Measurements from ENCODE around the gene SLX4IP.

Gene SLX4IP

DNA sequence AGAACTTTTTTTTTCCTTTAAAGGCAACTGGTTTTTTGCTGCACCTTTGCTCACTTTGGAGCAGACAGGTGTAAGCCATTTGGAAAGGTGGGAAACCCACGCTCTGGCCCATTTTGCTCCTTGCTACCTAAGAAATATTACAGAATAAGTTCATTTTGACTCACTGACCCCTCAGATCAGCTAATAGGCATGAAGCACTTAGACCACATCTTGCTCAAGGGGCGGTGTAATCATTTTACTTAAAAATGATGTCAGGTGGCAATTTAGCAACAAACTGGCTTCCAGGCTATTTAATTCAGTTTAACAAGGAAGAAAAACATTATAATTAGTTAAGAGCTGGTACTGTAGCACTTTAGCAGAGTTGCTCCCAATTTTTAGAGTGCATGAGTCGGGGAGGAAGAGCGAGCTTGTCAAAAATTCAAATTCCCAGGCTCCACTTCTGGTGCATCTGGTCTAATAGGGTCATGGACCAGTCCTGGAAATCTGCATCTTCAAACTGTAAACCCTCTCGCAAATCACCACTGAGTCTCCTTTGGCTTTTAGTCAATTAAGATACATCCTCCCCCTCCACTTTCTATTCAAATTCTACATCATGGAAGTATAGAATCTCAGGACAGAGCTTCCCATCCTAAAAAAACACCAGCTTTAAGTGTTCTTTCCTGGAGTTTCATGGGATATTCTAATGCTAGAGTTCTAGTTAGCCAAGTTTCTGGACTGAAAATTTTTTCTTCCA, 200.5 kb downstream of the SLX4IP start:
- no peak for DNase-seq (ENCODE audit: low spot score)

DNA sequence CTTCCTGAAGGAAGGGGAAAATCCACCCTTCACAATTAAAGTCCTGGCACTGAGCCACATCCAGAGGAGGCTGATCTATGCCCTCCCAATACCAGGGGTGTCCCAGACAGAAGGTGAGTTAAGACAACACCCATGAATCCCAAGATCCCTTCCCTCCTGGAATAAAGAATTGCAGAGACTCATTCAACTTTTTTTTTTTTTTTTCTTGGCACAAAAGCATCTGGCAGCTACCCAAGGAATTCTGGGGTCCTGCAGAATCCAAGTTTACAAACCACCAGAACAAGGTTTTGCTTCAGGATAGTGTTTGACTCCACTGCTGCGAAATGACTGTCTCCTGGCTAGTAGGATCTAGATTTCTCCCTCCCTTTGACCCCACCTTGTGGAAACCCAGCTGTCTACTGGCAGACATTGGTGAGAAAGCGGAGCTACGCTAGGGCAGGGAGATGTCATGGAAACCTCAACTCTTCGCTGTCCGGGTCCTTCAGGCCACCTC, 201.3 kb downstream of the SLX4IP start:
- DNase-seq (ENCODE audit: low spot score) = no peak

DNA sequence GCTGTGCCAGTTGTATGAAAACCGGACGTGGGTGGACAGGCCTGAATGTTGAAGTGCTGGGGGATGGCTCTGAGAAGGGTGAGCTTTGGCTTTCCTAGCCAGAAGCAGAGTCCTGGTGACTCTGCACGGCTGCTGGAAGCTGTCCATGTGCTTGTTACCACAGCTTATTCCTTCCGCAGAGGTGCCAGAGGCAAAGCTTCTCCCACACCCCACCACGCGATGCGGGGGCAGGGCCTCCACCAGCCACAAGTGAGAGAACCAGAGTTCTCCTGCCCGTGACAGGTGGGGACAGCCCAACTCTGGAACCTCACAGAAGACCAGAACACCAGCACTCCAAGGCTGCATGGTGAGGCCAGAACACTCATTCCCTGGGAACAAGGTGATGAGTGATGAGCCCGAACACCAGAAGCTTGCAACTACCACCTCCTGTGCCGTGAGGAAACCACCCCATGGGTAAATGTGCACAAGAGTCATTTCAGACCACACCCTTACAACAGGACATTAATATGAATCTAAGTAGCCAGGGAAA, 202.0 kb downstream of the SLX4IP start:
- DNase-seq (ENCODE audit: low spot score) = no peak

DNA sequence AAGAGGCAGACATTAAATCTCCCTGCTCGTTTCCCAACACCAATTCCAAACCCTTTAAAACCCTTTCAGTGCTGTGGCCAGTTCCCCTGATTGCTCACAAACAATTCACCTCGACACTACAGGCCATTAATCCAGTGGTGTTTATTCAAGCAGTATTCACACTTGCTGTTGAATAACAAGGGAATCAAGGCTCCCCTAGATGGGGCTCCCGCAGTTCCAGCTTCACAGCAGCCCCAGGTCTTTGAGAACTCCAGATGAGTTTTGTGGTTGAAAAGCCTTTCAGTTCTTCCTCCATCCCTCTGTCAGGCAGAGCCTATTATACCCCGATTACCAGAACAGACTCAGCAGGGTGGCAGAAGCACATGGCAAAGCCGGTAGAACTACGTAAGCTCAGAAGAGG, 202.5 kb downstream of the SLX4IP start:
- no peak for DNase-seq (ENCODE audit: low spot score)

DNA sequence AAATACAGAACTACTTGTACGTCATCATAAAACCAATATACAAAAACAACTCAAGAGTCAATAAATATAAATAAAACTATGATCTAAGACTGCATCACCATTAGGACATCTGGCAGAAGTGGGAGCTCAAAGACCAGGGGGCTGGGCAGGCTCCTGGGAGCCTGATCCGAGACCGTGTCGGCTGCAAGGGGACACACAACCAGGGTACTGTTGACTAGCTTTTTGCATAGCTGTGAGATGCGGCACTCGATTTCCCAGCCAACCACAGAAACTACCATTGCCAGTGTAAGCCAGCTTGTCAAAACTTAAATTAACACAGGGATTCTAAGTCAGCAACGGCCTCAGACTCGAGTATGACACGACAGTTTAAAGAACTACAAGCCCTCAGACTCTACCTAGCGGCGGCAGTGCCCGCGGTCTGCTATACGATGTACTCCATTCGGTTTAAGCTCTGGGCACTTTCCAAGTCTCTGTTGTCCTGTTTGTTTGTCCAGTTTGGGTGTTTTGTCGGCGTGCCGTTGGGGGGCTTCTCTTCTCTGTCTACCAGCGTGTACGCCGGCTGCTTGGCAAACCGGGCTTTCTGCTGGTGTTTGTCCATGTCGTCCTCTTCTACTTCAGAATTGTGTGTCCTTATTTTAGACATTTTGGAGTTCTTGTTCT, 204.1 kb downstream of the SLX4IP start:
- DNase-seq (ENCODE audit: low spot score) = no peak

DNA sequence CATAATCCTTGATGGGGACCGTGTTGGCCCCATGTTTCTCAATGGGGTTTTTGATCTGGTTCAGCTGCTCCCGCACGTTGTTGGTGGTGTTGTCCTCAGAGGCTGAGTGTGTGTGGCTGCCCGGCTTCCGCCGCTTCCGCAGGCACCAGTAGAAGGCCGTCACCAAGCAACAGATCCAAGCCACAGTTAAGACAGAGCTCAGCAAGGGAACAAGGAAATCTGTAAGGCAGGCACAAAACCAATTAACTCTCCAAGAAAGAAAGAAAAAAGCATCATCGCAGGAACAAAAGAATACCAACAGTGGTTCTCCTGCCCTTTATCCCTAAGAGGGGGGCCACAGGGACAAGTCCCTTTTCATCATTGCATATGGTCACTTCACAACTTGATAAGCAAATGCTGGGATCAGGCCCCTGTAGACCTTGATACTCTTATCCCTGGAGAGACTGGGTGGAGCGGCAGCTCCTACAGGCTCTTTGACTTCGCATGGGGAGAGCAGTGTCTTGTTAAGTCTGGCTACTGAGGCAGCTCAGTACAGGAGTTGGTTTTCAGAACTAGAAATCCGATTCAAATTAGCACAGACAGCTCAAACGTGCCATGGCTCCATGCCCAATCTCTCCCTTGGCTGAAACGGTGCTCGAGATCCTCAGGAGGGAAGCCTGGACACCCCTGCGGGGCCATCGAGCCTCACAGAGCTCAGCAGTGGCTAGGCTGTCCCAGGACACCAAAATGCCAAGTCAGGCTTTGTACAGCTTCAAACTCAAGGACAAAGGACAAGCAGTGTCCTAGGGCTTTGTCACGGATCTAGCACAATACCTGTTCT, 204.8 kb downstream of the SLX4IP start:
- no peak for DNase-seq (ENCODE audit: low spot score)

DNA sequence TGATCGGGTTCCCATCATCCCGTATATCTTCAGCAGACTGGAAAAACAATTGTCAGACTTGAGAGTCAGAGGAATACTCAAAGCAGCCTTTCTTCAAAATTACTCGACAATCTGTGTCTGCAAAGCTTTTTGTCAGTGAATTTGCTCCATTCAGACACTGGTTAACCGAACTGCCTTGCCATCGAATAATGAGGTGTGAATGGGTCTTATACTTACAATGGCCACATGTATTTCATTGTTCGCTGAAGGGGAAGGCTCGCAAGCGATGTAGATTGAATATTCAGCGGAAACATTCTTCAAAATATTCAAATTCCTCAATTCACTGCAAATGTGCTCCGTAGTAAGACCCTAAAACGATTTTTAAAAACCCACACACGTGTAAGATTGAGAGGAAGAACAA, 205.8 kb downstream of the SLX4IP start:
- no peak for DNase-seq (ENCODE audit: low spot score)

DNA sequence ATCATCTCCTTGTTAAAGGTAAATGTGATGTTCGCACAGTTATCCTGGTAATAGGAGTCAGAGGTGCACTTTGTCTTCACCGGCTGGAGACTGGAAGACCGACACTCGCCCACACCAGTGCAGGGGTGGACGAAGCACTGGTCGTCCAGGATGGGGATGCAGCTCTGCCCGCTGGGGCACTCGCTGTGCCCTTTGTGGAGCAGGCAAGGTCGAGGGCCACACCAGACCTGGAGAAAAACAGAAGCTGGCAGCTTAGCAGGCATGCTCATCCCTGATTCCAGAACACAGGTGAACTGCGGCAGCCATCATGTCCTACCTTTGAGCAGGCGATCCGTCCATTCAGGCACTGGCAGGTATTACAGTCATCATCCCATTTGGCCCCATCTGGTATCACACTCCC, 206.4 kb downstream of the SLX4IP start:
- no peak for DNase-seq (ENCODE audit: low spot score)

DNA sequence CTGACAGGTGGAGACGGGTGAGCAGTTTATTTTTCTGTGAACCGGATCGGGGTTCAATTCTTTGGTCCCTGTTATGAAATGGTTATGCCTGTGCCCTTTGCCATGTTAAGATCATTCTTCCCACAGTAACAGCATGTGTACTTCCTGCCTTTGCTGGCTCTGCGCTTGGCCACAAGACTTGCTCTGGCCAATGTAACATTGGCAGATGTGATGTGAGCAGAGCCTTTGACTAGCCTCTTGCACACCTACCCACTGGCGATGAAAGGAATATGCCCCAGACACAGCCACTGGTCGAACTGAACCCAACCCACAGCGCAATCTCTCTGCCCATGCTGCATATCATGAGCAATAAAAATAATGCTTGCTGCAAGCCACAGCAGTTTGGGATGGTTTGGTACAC, 206.8 kb downstream of the SLX4IP start:
- no peak for DNase-seq (ENCODE audit: low spot score)

DNA sequence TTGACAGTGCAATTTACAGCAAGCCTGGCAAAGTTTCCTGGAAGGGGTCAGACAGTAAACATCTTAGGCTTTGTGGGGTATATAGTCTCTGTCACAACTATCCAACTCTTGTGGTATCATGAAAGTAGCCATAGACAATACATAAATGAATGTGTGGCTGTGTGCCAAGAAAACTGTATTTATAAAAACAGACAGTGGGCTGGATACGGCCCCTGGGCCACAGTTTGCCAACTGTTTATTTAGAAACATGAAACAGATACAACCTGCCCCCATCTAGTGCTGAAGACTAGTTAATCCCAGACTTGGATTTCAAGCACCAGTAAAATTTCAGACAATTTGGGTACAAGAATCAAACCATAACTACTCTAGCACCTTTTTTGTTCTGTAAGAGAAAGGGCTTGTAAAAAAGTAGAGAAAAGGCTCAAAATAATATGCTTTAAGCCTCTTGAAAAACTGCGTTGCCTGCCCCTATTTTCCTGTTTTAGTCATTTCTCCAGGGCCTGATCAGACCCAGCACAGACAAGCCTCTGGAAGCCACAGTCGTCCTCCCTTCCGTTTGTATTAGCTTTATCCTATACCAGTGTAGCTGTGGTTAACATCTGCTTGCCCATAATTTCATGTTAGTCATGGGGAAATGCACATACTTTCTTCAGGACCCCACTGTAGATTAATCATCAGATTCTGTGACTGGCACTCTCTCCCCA, 207.9 kb downstream of the SLX4IP start:
- no peak for DNase-seq (ENCODE audit: low spot score)

DNA sequence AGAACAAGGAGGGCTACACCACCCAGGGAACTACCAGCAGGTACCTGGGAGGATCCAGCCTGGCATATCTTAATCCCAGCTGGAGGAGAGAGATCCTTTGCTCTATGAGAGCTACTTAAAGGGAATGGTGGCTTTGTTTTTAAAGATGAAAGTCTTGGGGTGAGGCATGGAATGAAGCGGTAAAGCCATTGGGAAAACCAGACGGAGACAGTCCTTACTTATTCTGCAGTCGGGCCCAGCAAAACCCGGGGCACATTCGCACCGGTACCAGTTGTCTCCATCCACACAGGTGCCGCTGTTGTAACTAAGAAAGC, 208.4 kb downstream of the SLX4IP start:
- DNase-seq (ENCODE audit: low spot score) = no peak

DNA sequence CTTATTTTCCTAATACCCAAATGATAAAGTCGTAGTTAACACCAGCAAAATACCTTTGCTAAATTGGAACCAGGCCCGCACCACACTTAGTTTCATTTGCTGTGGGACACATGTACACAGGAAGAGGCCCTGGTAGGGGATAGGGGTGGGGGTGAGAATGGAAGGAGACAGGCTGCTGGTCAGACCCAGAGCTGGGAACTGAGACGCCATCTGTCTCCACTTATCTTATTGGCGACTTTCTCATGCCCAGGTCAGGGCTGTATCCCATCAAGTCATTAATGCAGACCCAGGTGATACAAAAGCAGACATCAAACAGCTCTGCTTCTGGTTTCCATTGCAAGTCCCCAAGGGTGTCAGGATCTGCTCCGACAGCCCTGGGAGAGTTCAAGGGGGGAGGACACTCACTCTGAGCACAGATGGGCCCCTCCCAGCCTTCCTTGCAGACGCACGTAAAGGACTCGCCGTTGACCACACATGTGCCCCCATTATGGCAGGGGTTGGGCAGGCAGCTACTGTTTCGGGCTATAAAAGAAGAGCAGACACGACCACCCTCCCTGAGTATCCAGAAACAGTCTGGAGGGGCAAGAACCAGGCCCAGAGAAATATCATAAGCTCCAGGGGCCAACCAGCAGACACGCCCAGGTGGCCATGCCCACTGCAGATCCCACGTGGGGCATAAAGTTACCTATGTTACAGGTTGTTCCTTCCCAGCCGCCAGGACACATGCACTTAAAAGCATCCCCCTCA, 209.5 kb downstream of the SLX4IP start:
- no peak for DNase-seq (ENCODE audit: low spot score)

DNA sequence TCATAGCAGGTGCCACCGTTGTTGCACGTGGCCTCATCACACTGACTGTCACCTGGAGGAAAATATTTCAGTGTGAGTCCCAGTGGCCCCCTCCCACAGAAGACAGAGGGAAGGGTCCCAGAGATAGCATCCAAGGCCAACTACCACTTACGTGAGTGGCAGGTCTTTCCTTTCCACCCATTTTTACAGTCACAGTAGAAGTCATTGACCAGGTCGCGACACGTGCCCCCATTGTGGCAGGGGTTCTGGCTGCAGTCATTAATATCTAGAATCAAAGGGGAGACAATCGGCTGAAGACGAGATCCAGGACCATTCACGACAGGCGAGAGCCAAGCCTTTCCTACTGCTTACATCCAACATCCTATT, 210.1 kb downstream of the SLX4IP start:
- no peak for DNase-seq (ENCODE audit: low spot score)

DNA sequence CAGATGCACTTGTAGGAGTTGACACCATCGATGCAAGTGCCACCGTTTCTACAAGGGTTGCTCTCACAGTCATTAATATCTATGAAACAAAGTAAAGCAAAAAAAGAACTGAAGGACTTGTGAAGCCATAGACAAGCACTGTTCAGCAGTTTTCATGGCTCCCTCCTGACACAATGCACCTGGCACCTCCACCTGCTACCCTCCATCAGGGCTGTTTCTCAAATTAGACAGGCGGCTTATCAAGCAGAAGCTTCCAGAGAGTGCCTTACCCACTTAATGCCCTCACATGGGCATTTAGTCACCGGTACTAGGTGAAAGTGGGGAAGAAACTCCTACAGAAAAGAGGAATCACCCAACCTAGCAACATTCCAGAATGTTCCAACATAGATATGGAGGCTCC, 210.9 kb downstream of the SLX4IP start:
- no peak for DNase-seq (ENCODE audit: low spot score)

DNA sequence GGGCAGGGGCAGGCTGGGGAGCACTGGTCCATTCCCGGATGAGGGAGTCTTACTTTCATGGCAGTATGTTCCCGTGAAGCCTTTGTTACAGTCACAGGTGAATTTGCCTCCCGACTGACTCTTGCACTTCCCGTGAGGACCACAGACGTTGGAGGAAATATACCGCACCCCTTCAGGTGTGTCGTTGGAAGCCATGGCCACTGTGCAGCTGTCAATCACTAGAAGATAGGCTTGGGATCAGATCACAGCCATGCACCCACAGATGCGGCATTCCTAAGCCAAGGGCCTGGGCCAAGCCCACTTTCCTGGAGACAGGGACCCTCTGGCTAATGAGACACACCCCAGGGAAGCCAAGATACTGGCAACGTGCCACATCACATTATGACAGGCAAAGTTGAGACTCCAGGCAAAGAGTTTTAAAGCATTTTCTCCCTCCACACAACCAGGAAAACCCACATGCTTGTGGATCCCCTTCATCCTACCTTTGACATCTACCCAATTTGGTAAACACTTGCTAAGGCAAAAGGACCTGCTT, 211.8 kb downstream of the SLX4IP start:
- no peak for DNase-seq (ENCODE audit: low spot score)

DNA sequence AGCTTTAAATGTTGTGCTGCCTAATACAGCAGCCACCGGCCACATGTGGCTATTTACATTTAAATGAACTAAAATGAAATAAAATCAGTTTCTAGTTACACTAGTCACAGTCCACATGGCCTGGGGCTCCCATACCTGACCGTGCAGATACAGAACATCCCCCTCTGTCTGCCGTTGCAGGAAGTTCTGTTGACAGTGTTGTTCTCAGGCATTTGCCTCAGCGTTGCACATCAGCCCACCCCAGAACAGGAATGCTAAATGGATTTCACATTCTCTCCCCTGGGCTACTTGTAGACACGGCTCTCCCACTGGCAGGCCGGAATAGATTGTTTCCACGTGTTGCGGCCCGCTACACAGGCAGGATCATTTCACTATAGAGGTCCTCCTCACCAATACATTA, 212.4 kb downstream of the SLX4IP start:
- DNase-seq (ENCODE audit: low spot score) = no peak

DNA sequence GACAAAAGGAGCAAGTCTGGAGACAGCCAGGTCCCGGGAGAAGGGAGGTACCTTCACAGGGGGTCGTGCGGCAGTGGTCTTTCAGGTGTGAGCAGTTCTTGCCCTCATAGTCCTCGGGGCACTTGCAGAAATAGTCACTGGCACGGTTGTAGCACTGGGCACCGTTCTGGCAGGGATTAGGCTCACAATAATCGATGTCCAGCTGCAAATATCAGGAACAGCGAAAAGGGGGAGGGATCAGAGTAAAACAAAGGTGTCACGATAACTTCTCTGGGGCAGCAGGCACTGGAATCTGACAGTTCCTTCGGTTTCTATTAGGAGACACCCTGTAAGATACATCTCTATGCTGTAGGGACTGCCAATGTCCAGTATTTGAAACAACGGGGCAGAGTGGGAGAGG, 212.8 kb downstream of the SLX4IP start:
- DNase-seq (ENCODE audit: low spot score) = no peak

DNA sequence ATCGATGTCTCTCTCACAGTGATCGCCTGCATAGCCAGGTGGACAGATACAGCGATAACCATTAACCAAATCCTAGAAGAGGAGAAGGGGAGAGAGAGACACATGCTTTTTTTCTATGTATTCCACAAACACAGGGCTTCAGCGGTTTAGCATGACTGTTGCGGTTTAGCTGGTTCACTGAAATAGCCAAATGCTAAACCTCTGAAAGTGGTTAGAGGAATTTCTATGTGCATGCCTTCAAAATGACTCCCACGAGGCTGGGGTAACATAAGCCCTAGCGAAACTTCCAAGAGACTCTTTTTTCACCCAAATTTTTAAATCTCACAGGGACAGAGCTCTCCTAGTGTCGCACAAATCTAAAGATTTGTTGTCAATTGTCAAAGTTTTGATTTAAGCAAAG, 213.5 kb downstream of the SLX4IP start:
- no peak for DNase-seq (ENCODE audit: low spot score)

DNA sequence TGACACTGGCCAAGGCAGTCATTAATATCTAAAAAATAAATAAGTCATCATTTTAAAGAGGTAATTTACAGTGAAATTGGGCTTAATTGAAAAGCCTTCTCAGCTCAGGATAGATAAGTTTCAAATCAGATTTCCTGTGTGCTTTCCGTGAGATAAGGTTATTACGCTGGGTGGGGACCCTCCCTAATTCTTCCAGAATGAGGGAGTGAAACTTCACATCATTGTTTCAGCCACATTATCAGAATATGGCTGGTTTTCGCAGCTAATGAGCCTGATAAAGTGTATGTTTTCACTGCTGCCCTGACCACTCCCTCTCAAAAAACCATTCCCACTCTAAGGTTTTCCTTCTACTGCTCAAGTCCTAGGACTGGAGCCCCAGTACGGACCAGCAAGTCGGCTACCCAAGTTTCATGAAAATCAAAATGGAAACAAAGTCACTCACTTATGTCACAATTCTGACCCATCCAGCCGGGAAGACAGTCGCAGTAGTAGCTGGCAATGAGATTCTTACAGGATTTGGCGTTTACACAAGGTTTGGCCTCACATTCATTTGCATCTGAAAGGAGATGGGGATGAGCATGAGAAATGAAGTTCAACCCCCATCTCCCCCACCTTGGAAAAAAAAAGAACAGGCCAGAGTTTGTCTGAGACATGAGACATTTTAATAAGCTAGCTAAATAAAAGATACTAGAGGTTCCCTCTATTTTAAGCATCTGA, 214.1 kb downstream of the SLX4IP start:
- no peak for DNase-seq (ENCODE audit: low spot score)

DNA sequence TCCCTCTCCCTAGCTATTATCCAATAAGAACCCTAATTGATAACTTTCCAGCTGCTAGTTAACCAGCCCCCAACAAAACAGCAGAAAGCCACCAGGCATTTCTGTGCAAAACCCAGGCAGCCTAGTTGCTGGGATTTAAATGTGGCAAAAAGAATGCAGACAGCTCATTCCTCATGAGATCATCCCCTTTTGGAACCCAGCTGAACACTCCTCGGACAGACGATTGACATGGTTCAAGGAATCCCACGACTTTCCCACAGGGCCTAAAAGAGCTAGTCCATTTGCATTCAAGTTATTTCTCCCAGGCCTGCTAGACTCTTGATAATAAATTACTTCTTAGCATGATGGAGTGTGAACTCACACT, 214.7 kb downstream of the SLX4IP start:
- DNase-seq (ENCODE audit: low spot score) = no peak
